ENCODE results near the gene ADAMTSL3.

DNA sequence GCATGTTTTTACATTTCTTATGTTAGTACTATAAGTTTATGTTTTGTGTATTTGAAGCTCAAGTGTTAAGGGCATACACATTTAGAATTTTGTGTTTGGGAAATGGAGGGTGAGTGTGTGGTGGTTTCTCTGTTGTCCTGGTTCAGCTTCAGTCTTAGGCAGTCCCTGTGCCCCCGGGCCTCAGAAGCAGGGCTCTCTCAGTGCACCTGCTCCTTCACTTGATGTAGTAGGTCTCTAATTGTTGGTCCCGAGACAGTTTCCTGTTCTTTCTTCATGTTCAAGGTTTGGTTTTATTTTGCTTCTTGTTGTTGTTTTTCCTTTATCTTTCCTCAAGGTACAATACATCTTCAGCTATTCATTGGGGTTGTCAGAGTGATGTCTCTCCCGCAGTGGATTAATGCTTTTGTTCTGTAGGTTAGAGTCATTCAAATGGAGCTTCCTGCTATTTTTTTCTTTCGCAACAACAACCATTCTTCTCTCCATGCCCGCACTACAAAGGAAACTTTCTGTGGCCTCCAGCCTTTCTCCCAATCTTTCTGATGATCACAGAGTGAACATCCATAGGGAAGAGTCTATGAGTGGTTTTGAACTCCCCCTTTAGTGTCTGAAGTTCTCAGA is 403.9 kb downstream of the ADAMTSL3 start:
- TF ChIP-seq, protein P1, sequence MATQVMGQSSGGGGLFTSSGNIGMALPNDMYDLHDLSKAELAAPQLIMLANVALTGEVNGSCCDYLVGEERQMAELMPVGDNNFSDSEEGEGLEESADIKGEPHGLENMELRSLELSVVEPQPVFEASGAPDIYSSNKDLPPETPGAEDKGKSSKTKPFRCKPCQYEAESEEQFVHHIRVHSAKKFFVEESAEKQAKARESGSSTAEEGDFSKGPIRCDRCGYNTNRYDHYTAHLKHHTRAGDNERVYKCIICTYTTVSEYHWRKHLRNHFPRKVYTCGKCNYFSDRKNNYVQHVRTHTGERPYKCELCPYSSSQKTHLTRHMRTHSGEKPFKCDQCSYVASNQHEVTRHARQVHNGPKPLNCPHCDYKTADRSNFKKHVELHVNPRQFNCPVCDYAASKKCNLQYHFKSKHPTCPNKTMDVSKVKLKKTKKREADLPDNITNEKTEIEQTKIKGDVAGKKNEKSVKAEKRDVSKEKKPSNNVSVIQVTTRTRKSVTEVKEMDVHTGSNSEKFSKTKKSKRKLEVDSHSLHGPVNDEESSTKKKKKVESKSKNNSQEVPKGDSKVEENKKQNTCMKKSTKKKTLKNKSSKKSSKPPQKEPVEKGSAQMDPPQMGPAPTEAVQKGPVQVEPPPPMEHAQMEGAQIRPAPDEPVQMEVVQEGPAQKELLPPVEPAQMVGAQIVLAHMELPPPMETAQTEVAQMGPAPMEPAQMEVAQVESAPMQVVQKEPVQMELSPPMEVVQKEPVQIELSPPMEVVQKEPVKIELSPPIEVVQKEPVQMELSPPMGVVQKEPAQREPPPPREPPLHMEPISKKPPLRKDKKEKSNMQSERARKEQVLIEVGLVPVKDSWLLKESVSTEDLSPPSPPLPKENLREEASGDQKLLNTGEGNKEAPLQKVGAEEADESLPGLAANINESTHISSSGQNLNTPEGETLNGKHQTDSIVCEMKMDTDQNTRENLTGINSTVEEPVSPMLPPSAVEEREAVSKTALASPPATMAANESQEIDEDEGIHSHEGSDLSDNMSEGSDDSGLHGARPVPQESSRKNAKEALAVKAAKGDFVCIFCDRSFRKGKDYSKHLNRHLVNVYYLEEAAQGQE (IDR thresholded peaks at IDR 0.05), result no peak
- TF ChIP-seq RXRA (IDR thresholded peaks at IDR 0.05), result no peak
- no peak for TF ChIP-seq NR2F2 (IDR thresholded peaks at IDR 0.05)
- TF ChIP-seq, protein P2, sequence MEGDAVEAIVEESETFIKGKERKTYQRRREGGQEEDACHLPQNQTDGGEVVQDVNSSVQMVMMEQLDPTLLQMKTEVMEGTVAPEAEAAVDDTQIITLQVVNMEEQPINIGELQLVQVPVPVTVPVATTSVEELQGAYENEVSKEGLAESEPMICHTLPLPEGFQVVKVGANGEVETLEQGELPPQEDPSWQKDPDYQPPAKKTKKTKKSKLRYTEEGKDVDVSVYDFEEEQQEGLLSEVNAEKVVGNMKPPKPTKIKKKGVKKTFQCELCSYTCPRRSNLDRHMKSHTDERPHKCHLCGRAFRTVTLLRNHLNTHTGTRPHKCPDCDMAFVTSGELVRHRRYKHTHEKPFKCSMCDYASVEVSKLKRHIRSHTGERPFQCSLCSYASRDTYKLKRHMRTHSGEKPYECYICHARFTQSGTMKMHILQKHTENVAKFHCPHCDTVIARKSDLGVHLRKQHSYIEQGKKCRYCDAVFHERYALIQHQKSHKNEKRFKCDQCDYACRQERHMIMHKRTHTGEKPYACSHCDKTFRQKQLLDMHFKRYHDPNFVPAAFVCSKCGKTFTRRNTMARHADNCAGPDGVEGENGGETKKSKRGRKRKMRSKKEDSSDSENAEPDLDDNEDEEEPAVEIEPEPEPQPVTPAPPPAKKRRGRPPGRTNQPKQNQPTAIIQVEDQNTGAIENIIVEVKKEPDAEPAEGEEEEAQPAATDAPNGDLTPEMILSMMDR (IDR thresholded peaks at IDR 0.05; ENCODE audit: low read depth, low read length, missing input control), result no peak
- TF ChIP-seq, protein P3, sequence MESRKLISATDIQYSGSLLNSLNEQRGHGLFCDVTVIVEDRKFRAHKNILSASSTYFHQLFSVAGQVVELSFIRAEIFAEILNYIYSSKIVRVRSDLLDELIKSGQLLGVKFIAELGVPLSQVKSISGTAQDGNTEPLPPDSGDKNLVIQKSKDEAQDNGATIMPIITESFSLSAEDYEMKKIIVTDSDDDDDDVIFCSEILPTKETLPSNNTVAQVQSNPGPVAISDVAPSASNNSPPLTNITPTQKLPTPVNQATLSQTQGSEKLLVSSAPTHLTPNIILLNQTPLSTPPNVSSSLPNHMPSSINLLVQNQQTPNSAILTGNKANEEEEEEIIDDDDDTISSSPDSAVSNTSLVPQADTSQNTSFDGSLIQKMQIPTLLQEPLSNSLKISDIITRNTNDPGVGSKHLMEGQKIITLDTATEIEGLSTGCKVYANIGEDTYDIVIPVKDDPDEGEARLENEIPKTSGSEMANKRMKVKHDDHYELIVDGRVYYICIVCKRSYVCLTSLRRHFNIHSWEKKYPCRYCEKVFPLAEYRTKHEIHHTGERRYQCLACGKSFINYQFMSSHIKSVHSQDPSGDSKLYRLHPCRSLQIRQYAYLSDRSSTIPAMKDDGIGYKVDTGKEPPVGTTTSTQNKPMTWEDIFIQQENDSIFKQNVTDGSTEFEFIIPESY (IDR thresholded peaks at IDR 0.05), result no peak
- no peak for TF ChIP-seq YY1 (IDR thresholded peaks at IDR 0.05)
- TF ChIP-seq JUND (IDR thresholded peaks at IDR 0.05), result no peak
